ENCODE measurements around the gene ZNF436. TPM values are rescaled to one million over a fixed set of nuclear protein-coding genes. Genes with fewer than 3 reads are reported as not detected.

Gene ZNF436
- total RNA-seq, 1 donor from 2014 or later = 10.9 TPM

DNA sequence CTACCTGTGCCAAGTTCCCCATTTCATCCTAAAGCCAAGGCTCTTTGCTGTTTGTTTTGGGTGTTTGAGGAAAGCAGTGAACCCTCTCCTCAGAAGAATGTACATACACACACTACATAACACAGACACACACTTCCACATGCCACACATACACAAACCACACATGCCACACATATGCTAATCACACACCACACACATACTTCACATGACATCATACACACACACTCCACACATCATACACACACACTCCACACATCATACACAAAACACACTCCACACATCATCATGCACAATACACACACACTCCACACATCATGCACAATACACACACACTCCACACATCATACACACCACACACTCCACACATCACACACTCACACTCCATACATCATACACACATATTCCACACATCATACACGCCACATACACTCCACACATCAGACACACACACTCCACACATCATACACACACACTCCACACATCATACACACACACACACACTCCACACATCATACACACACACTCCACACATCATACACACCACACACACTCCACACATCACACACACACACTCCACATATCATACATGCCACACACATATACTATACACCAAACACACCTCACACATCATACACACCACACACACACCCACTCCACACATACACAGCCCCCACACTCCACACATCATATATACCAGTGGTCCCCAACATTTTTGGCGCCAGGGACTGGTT lies 22.7 kb upstream of the ZNF436 start:
- intact Hi-C loops (cut with DNase I) = no loop called here
- no peaks in the 10 kb centered on the region for H3K36me3 ChIP-seq
- ATAC-seq = peak; percentile 41
- no peak overlapping the region for H3K27ac ChIP-seq
- H3K27me3 ChIP-seq = no peaks in the 10 kb centered on the region
- H3K9me3 ChIP-seq = no peaks in the 10 kb centered on the region
- H3K4me3 ChIP-seq = no peak overlapping the region
- H3K4me1 ChIP-seq = peaks cover 18% of the 10 kb centered on the region
- TF ChIP-seq, protein P1, sequence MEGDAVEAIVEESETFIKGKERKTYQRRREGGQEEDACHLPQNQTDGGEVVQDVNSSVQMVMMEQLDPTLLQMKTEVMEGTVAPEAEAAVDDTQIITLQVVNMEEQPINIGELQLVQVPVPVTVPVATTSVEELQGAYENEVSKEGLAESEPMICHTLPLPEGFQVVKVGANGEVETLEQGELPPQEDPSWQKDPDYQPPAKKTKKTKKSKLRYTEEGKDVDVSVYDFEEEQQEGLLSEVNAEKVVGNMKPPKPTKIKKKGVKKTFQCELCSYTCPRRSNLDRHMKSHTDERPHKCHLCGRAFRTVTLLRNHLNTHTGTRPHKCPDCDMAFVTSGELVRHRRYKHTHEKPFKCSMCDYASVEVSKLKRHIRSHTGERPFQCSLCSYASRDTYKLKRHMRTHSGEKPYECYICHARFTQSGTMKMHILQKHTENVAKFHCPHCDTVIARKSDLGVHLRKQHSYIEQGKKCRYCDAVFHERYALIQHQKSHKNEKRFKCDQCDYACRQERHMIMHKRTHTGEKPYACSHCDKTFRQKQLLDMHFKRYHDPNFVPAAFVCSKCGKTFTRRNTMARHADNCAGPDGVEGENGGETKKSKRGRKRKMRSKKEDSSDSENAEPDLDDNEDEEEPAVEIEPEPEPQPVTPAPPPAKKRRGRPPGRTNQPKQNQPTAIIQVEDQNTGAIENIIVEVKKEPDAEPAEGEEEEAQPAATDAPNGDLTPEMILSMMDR (IDR thresholded peaks at IDR 0.05) = no peak
- DNase-seq = no peak

DNA sequence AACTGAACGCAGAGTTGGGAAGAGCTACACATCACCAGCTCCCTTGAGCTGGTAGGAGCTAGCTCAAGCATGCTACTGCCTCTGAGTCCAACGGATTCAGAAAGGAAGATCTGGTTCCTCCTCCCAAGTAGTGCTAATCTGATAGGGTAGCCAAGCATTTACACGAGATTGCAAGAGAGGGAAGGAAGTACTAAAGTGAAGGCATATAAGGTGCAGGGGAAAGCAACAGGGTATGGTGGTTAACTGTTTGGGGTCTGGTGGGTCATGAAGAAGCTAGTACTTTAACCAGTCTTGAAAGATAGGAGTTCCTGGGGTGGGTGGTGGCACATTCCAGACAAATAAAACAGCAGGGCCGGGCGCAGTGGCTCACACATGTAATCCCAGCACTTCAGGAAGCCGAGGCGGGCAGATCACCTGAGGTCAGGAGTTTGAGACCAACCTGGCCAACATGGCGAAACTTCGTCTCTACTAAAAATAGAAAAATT lies 20.2 kb upstream of the ZNF436 start:
- intact Hi-C loops (cut with DNase I) = no loop called here

DNA sequence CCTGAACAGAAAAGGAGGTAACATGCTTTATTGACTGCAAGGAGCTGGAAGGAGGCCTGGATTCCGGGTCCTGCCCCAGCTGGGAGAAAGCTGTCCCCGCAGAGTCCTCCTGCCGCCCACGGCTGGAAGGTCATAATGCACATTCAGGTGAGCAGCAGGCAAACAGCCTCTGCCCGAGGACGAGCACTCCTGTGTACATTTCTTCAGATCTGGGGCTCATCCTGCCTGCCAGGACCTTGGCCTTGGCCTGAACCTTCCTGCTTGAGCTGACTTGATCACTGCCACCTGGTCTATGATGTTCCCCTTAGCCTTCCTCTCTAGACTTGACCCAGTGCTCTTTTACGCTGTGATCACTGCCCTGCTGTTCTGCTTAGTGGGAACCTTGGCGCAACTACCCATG lies 17.9 kb upstream of the ZNF436 start:
- no peak for DNase-seq
- no peak overlapping the region for H3K27ac ChIP-seq
- H3K4me1 ChIP-seq = peaks cover 5% of the 10 kb centered on the region
- H3K27me3 ChIP-seq = no peaks in the 10 kb centered on the region
- intact Hi-C loops (cut with DNase I) = no loop called here
- ATAC-seq = no peak
- no peaks in the 10 kb centered on the region for H3K36me3 ChIP-seq
- TF ChIP-seq, protein P1 (IDR thresholded peaks at IDR 0.05) = no peak
- no peaks in the 10 kb centered on the region for H3K9me3 ChIP-seq
- H3K4me3 ChIP-seq = no peak overlapping the region

More for the DNA sequence above, 20.2 kb upstream of the ZNF436 start:
- Histone ChIP-seq H3K4me1 (peaks cover 10% of the 10 kb centered on the region), H3K27ac (no peak overlapping the region), H3K4me3 (no peak overlapping the region), H3K9me3 (no peaks in the 10 kb centered on the region), H3K27me3 (no peaks in the 10 kb centered on the region), H3K36me3 (no peaks in the 10 kb centered on the region)
- TF ChIP-seq, protein P1 (IDR thresholded peaks at IDR 0.05) = no peak
- DNase-seq (no peak), ATAC-seq (no peak)

DNA sequence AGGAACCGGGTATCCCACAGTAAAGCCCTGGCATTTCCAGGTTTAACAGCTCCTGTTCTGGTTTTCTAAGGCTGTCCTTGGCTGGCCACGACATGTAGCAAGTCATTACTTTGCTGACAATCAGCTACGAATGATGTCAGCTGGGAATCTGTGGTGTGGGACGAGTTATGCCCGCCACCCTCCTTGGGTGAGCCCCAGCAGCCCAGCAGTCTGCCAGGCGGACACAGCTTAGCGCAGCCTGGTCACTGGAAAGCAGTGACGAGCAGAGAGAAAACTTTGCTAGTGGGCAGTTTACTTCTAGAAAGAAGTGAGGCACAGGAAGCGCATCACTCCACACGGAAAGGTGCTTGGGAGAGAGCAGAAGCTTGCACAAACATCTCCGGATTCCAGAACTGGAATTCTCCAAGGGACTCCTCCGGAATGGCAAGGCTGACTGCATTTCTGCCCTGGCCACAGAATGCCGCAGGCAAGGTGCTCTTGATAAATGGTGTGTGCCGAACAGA lies 15.5 kb upstream of the ZNF436 start:
- H3K4me1 ChIP-seq = peaks cover 5% of the 10 kb centered on the region
- no peaks in the 10 kb centered on the region for H3K27me3 ChIP-seq
- peak; percentile 18 for DNase-seq
- no peak overlapping the region for H3K4me3 ChIP-seq
- H3K36me3 ChIP-seq = peaks cover 5% of the 10 kb centered on the region
- no peaks in the 10 kb centered on the region for H3K9me3 ChIP-seq
- intact Hi-C loops (cut with DNase I) = no loop called here
- TF ChIP-seq, protein P1 (IDR thresholded peaks at IDR 0.05) = no peak
- ATAC-seq = no peak
- peak overlapping the region; percentile 11 for H3K27ac ChIP-seq

DNA sequence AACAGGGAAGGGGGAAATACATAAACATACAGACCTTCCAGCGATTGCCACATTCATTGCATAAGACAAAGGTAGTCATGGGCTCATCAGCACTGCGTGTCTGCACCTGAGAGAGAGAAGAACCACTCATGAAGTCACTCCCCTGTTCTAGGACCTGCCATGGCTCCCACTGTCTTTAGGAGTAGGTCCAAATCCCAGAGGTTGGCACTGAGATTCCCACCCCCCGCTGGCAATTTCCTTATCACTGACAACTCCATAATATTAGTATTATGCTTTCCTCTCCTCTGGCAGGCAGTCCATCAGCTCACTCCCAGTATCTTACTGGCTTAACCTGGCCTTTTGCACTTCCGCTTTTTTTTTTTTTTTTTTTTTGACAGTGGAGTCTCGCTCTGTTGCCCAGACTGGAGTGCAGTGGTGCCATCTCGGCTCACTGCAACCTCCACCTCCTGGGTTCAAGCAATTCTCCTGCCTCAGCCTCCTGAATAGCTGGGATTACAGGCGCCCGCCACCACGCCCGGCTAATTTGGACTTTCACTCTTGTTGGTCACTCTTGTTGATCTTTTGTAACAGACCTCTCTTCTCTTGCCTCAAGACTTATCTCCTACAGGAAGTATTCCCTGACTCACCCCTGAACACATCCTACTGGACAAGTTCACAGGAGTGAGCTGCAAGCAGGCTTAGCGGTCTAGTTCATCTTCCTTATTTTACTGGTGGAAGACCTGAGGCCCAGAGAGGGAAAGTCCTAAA lies 14.8 kb upstream of the ZNF436 start:
- ATAC-seq (peak; percentile 7), DNase-seq (no peak)
- TF ChIP-seq, protein P1 (IDR thresholded peaks at IDR 0.05) = no peak
- Histone ChIP-seq H3K27ac (peak overlapping the region; percentile 13), H3K9me3 (no peaks in the 10 kb centered on the region), H3K4me3 (no peak overlapping the region), H3K36me3 (peaks cover 5% of the 10 kb centered on the region), H3K4me1 (peaks cover 5% of the 10 kb centered on the region), H3K27me3 (no peaks in the 10 kb centered on the region)
- intact Hi-C loops (cut with DNase I) = no loop called here
